Inflammatory macrophage (primary cell): Measurements from ENCODE around the gene LRP1B.

Source experiments
- DNase-seq, 2 donors: peaks; one replicate each; pipeline ENCODE4 v3.0.0-alpha.2; 2020 to 2022

The LRP1B gene

GRCh38 chr2:141946016-141946415 is 184.8 kb downstream of the LRP1B start:
- DNase-seq: no peak

GRCh38 chr2:141943918-141944317 is 186.9 kb downstream of the LRP1B start:
- DNase-seq: no peak

GRCh38 chr2:141942006-141942789 is 188.6 kb downstream of the LRP1B start:
- DNase-seq: no peak

GRCh38 chr2:141941210-141941714 is 189.6 kb downstream of the LRP1B start:
- DNase-seq: no peak

GRCh38 chr2:141940709-141941108 is 190.1 kb downstream of the LRP1B start:
- DNase-seq: no peak

GRCh38 chr2:141933226-141933625 is 197.6 kb downstream of the LRP1B start:
- no peak for DNase-seq

GRCh38 chr2:141932261-141932660 is 198.6 kb downstream of the LRP1B start:
- DNase-seq: no peak

- DNase-seq: no peak
These were observed 199.0 kb downstream of the LRP1B start for GRCh38 chr2:141931797-141932196.

- DNase-seq: no peak
These were observed 200.0 kb downstream of the LRP1B start for GRCh38 chr2:141930803-141931202.

GRCh38 chr2:141929331-141930252 is 201.2 kb downstream of the LRP1B start:
- DNase-seq: no peak

- no peak for DNase-seq
These were observed 202.3 kb downstream of the LRP1B start for GRCh38 chr2:141928476-141928875.

- DNase-seq: no peak
These were observed 203.3 kb downstream of the LRP1B start for GRCh38 chr2:141927536-141927935.

- DNase-seq: no peak
These were observed 205.3 kb downstream of the LRP1B start for GRCh38 chr2:141925511-141925910.

GRCh38 chr2:141923657-141924056 is 207.2 kb downstream of the LRP1B start:
- DNase-seq: no peak

GRCh38 chr2:141911485-141912066 is 219.2 kb downstream of the LRP1B start:
- peak; percentile 1 to 2 for DNase-seq

- no peak for DNase-seq
These were observed 224.1 kb downstream of the LRP1B start for GRCh38 chr2:141906678-141907077.

GRCh38 chr2:141900826-141901225 is 230.0 kb downstream of the LRP1B start:
- no peak for DNase-seq

- no peak for DNase-seq
These were observed 231.1 kb downstream of the LRP1B start for GRCh38 chr2:141899740-141900139.

GRCh38 chr2:141889788-141890187 is 241.0 kb downstream of the LRP1B start:
- DNase-seq: no peak

GRCh38 chr2:141888987-141889555 is 241.7 kb downstream of the LRP1B start:
- DNase-seq: no peak

GRCh38 chr2:141887363-141887762 is 243.5 kb downstream of the LRP1B start:
- no peak for DNase-seq

- no peak for DNase-seq
These were observed 252.8 kb downstream of the LRP1B start for GRCh38 chr2:141878016-141878415.
